Activated CD8-positive, alpha-beta memory T cell treated with anti-CD3 and anti-CD28 coated beads for 48 hours (primary cell): ENCODE data around the gene DDX52.
"Not testable (repeated sequence)": the region's sequence is repeated elsewhere in the genome, so short reads cannot be mapped to it uniquely, and the experiment has no call there.

Experiments
- DNase-seq, 3 experiments: peaks; one replicate each; pipeline ENCODE4 v3.0.0-alpha.2; 2020; ENCODE audit warnings: low read depth in 2 of 3, low spot score in 2 of 3

Gene DDX52, protein sequence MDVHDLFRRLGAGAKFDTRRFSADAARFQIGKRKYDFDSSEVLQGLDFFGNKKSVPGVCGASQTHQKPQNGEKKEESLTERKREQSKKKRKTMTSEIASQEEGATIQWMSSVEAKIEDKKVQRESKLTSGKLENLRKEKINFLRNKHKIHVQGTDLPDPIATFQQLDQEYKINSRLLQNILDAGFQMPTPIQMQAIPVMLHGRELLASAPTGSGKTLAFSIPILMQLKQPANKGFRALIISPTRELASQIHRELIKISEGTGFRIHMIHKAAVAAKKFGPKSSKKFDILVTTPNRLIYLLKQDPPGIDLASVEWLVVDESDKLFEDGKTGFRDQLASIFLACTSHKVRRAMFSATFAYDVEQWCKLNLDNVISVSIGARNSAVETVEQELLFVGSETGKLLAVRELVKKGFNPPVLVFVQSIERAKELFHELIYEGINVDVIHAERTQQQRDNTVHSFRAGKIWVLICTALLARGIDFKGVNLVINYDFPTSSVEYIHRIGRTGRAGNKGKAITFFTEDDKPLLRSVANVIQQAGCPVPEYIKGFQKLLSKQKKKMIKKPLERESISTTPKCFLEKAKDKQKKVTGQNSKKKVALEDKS

GRCh38 chr17:37643118-37643766, at the start of gene DDX52:
DDX52 (minus strand) TSS chr17:37643446; CDS start chr17:37643420, 26 bp downstream.
- DNase-seq: peak; percentile 49 to 72 (median 71)

DNA sequence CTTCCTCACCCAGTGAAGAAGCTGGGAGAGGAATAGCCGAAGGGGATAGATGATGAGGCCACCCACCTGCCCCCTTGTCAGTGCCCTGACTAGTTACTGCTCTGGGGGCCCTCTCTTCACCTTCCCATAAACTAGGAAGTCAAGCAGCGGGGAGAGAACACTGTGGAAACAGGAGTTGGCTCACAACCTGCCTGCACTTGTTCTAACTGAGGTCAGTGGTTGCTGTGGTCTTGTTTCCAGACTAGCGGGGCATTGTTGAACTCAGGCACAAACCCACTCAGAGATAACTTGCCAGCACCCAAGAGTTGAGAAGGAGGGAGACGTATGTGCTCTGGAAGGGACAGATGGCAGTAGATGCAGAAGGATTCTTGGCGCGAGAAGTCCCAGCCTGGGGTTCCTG, 48.6 kb upstream of the DDX52 start:
- no peak for DNase-seq

GRCh38 chr17:37689317-37689716, 46.1 kb upstream of the DDX52 start:
- DNase-seq: no peak

GRCh38 chr17:37683454-37683984, 40.3 kb upstream of the DDX52 start:
- no peak for DNase-seq

- no peak for DNase-seq
Observed at GRCh38 chr17:37682007-37682406, 38.8 kb upstream of the DDX52 start.

DNA sequence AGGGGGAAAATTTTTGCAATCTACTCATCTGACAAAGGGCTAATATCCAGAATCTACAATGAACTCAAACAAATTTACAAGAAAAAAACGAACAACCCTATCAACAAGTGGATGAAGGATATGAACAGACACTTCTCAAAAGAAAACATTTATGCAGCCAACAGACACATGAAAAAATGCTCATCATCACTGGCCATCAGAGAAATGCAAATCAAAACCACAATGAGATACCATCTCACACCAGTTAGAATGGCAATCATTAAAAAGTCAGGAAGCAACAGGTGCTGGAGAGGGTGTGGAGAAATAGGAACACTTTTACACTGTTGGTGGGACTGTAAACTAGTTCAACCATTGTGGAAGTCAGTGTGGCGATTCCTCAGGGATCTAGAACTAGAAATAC, 36.7 kb upstream of the DDX52 start:
- not testable (repeated sequence) for DNase-seq

DNA sequence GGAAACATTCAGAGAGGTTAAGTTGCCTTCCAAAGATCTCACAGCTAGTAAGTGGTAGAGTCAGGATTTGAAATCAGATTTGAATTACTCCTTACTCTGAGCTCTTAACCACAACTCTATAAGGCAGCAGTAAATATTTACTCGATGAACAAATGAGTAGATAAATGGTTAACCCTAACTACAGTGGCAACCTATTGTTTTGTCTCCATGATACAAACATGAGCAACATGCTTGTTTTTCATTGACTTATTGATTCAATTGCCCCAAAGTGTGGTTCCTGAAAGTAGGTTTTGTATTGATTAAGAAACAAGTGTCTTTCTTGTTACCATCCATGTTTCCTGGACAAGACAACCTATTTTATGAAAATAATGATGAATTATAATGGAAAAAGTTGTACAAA, 34.8 kb upstream of the DDX52 start:
- no peak for DNase-seq

DNA sequence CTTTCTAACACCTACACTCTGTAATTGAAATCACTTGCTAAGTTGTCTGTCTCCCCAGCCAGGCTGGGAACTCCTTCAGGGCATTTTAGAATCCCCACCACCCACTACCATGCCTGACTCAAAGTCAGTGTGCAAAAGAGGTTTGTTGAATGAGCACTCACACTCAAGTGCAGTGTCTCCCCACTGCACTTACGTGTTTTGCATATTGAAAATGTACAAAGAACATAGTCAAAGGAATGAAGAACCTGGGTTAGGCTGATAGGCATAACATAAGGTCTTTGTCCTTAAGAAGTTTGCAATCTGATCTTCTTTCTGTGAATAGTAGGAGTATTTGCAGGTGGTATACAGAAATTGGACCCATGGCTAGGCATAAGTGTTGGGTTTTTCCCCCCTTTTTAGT, 33.8 kb upstream of the DDX52 start:
- DNase-seq: no peak

GRCh38 chr17:37676115-37676925, 33.1 kb upstream of the DDX52 start:
- no peak for DNase-seq

GRCh38 chr17:37674511-37674910, 31.3 kb upstream of the DDX52 start:
- no peak for DNase-seq

DNA sequence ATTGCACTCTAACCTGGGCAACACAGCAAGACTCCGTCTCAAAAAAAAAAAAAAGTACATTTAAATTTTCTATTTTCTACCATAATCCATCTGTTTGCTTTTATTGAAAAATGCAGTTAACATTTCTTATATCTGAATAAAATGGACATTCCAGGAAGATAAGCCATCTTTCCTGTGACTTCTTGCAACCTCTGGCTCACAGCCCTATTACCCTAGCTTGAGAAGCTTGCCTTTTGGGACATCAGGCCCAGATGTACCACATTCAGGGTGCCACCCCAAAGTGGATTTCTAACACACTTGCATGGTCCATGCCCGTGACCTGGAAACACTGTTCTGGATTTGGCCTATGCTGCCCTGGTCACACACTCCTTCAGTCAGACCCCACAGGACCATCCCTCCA, 30.1 kb upstream of the DDX52 start:
- no peak for DNase-seq

- DNase-seq: no peak
Observed at GRCh38 chr17:37672548-37673078, 29.4 kb upstream of the DDX52 start.

GRCh38 chr17:37671824-37672547, 28.7 kb upstream of the DDX52 start:
- DNase-seq: no peak

DNA sequence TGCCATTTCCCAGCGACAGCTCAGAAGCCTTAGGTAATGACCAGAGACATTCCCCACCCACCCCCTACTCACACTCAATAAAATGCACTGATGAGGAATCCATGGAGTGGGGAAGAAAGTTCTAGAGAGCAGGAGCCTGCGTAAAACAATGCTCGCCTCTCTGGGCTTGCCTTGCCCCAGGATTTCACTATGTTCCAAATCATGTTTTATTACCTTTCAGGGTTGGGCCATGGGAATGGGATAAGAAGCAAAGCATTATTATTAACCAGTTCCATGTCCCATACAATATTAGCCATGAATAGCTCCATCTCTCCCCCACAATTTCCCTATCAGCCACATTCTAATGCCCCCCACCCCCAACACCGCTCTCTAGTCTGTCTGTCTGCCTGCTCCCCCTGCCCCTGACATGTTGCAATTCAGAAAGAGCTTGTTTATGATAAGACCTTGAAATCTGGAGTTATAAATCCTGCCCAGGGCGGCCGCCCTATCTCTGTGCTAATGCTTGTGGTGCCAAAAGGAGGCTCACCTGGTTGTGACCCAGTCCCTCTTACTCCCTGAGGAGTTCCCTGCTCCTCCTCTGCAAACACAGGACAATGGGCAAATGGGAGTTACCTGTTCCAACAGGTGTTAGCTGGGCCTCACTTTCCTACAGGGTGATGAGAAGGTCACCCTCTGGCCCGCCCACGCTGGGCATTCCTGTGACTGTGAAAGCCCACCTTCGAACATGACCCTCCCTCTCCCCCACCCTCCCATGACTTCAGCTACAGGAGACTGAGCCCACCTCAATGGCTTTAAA, 28.0 kb upstream of the DDX52 start:
- no peak for DNase-seq

DNA sequence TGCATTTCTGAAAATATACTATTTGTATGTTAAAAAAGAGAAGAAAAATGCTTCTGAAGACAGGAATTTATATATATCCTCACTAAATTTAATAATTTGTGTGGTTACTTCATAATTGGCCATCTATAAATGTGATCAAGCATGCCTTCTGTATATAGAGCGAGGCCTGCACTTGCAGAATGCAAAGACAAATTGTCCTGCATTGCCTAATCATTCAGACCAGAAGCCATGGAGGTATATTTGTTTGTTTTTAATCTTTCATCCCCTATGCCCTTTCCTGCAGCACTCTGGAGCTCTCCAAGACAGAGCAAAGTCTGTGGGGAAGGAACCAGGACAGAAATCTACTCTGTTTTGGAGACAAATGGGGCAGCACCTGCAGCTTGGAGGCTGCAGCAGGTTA, 23.8 kb upstream of the DDX52 start:
- DNase-seq: no peak

DNA sequence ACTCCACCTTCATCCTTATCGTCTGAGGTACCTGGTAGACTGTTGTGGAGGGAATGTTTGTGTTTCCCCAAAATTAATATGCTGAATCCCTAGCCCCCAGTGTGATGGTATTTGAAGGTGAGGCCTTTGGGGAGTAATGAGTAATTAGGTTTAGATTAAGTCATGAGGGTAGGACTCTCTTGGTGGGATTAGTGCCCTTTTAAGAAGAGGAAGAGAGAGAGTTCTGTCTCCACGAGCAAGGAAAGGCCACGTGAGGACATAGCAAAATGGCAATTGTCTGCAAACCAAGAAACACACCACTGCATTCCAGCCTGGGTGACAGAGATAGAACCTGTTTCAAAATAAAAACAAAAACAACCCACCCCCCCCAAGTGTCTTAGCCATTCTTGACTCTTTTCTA, 21.0 kb upstream of the DDX52 start:
- no peak for DNase-seq

DNA sequence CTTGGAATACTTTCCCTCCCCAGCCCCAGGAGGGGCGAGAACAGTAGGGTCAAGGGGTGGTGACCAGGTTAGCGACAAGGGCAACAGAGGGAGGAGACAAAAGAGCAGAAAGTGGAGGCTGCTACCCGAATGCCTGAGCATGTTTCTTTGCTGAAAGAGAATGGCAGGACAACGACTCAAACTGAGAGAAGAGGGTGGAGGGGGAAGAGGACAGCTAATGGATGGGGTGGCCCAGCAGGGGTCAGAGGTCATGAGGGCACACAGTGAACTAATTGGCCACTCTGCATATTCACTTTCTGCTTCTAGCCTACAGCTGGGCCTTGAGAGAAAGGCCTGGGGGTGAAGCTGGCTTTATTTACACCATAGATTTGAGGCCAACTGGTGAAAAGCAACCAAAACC, 19.1 kb upstream of the DDX52 start:
- DNase-seq: no peak

- DNase-seq: no peak
Observed at GRCh38 chr17:37661400-37662014, 18.3 kb upstream of the DDX52 start.

DNA sequence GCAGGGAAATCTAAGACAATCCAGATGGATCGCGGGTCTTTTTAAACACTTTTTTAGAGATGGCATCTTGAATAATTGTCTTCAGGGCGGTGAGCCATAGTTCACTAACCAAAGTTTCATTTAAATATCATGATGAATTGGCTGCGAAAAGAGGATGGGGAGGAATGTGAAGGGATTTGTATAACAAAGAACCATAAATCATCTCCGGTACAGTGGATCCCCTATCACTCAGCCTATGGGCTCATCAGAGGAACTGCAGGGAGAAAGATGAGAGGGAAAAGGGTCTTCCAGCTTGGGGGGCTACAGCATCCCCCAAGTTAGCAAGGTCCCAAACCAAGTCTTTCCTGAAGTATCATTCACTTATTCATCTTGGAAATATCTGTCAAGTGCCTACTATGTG, 16.7 kb upstream of the DDX52 start:
- no peak for DNase-seq
